ENCODE results near the gene CCDC183. TPM values are rescaled to one million over a fixed set of nuclear protein-coding genes. Genes with fewer than 3 reads are reported as not detected.
A peak's percentile ranks its signal among the peaks of the same experiment; 100 is the strongest.

CCDC183 gene
- total and polyA plus RNA-seq, 8 donors, result 0.44 to 11.7 (median 10.0) TPM; not detected in 1

- no peaks in the 10 kb centered on the region for H3K9me3 ChIP-seq
- intact Hi-C loops (cut with DNase I), result no loop called here
- no peak overlapping the region for H3K27ac ChIP-seq
- H3K27me3 ChIP-seq, result peaks cover 16 to 31% of the 10 kb centered on the region in 2 donors
- peaks cover 23 to 46% of the 10 kb centered on the region in 2 donors for H3K4me1 ChIP-seq
- H3K36me3 ChIP-seq, result peaks cover 0 to 2% of the 10 kb centered on the region in 2 donors
- TF ChIP-seq CTCF (IDR thresholded peaks at IDR 0.05), result no peak
- no peak overlapping the region for H3K4me3 ChIP-seq
- ATAC-seq (no peak), DNase-seq (peak in 1 of 4 donors; percentile 58)
Observed at GRCh38 chr9:136804509-136805206, 8.5 kb downstream of the CCDC183 start.

GRCh38 chr9:136805207-136805740 lies 9.1 kb downstream of the CCDC183 start:
- no peak overlapping the region for H3K27ac ChIP-seq
- H3K9me3 ChIP-seq, result no peaks in the 10 kb centered on the region
- H3K27me3 ChIP-seq, result peaks cover 12 to 24% of the 10 kb centered on the region in 2 donors
- TF ChIP-seq CTCF (IDR thresholded peaks at IDR 0.05), result no peak
- no peak for ATAC-seq
- H3K4me1 ChIP-seq, result peaks cover 21 to 46% of the 10 kb centered on the region in 2 donors
- H3K4me3 ChIP-seq, result no peak overlapping the region
- H3K36me3 ChIP-seq, result peaks cover 0 to 6% of the 10 kb centered on the region in 2 donors
- intact Hi-C loops (cut with DNase I), result no loop called here
- DNase-seq, result peak in 1 of 4 donors; percentile 35

GRCh38 chr9:136806067-136806466 lies 9.9 kb downstream of the CCDC183 start:
- ATAC-seq (no peak), DNase-seq (peak in 1 of 4 donors; percentile 73)
- Histone ChIP-seq H3K36me3 (peaks cover 0 to 14% of the 10 kb centered on the region in 2 donors), H3K9me3 (no peaks in the 10 kb centered on the region), H3K4me3 (no peak overlapping the region), H3K27me3 (peaks cover 10 to 16% of the 10 kb centered on the region in 2 donors), H3K4me1 (peaks cover 15 to 46% of the 10 kb centered on the region in 2 donors), H3K27ac (no peak overlapping the region)
- TF ChIP-seq CTCF (IDR thresholded peaks at IDR 0.05), result no peak
- intact Hi-C loops (cut with DNase I), result no loop called here

- ATAC-seq, result no peak
- peak overlapping the region; percentile 90 to 93 for H3K27ac ChIP-seq
- intact Hi-C loops (cut with DNase I), result no loop called here
Observed at GRCh38 chr9:136806631-136807201, 10.6 kb downstream of the CCDC183 start.

More at GRCh38 chr9:136806631-136807201, 10.6 kb downstream of the CCDC183 start:
- Histone ChIP-seq H3K27me3 (peaks cover 3 to 10% of the 10 kb centered on the region in 2 donors), H3K4me3 (peak overlapping the region; percentile 78 to 93), H3K36me3 (peaks cover 0 to 16% of the 10 kb centered on the region in 2 donors), H3K9me3 (no peaks in the 10 kb centered on the region), H3K4me1 (peaks cover 15 to 41% of the 10 kb centered on the region in 2 donors)
- no peak for TF ChIP-seq CTCF (IDR thresholded peaks at IDR 0.05)
- DNase-seq, result peak in 1 of 4 donors; percentile 76
